Breast epithelium (tissue), 3 donors: ENCODE results near the gene CAMTA1.

ENCODE experiments used
- POLR2A ChIP-seq: fragments of 450-650 bp; IDR thresholded peaks from one replicate; pipeline ENCODE4 v1.6.1; 2016; ENCODE audit warnings: antibody characterized with exemption, mild to moderate bottlenecking, moderate library complexity
- TF ChIP-seq, protein P1 (sequence below), 3 donors: fragments of 450-650 bp; IDR thresholded peaks; one replicate each; pipeline ENCODE4 v1.5.1; 2016 to 2017; ENCODE audit warnings: antibody characterized with exemption in 3 of 3, mild to moderate bottlenecking in 3 of 3, moderate library complexity in 3 of 3

- TF ChIP-seq, protein P1, sequence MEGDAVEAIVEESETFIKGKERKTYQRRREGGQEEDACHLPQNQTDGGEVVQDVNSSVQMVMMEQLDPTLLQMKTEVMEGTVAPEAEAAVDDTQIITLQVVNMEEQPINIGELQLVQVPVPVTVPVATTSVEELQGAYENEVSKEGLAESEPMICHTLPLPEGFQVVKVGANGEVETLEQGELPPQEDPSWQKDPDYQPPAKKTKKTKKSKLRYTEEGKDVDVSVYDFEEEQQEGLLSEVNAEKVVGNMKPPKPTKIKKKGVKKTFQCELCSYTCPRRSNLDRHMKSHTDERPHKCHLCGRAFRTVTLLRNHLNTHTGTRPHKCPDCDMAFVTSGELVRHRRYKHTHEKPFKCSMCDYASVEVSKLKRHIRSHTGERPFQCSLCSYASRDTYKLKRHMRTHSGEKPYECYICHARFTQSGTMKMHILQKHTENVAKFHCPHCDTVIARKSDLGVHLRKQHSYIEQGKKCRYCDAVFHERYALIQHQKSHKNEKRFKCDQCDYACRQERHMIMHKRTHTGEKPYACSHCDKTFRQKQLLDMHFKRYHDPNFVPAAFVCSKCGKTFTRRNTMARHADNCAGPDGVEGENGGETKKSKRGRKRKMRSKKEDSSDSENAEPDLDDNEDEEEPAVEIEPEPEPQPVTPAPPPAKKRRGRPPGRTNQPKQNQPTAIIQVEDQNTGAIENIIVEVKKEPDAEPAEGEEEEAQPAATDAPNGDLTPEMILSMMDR (IDR thresholded peaks at IDR 0.05), result no peak
- no peak for TF ChIP-seq POLR2A
Observed at GRCh38 chr1:6984986-6985385, 199.7 kb downstream of the CAMTA1 start.
